Osteocyte (in vitro differentiated cells): ENCODE results near the gene SEPTIN2. TPM values are rescaled to one million over a fixed set of nuclear protein-coding genes. Genes with fewer than 3 reads are reported as not detected.
"Not testable (repeated sequence)": the region's sequence is repeated elsewhere in the genome, so short reads cannot be mapped to it uniquely, and the experiment has no call there.

Source experiments
- DNase-seq: peaks from one replicate; pipeline ENCODE4 v3.0.0; 2021; ENCODE audit warnings: mixed read lengths; ENCODE audit not compliant: unreplicated experiment; ENCODE audit errors: extremely low spot score
- H3K27ac Mint-ChIP-seq: one replicate; pipeline ENCODE4 v1.8.0; 2021; ENCODE audit warnings: mild to moderate bottlenecking, mixed read lengths; ENCODE audit not compliant: unreplicated experiment
- H3K27me3 Mint-ChIP-seq: one replicate; pipeline ENCODE4 v1.8.0; 2021; ENCODE audit warnings: mixed read lengths; ENCODE audit not compliant: unreplicated experiment
- H3K36me3 Mint-ChIP-seq: one replicate; pipeline ENCODE4 v1.8.0; 2021; ENCODE audit warnings: mixed read lengths; ENCODE audit not compliant: unreplicated experiment
- H3K4me1 Mint-ChIP-seq: one replicate; pipeline ENCODE4 v1.8.0; 2021; ENCODE audit warnings: mixed read lengths; ENCODE audit not compliant: unreplicated experiment
- H3K4me3 Mint-ChIP-seq: one replicate; pipeline ENCODE4 v1.8.0; 2021; ENCODE audit warnings: mild to moderate bottlenecking, moderate library complexity, mixed read lengths; ENCODE audit not compliant: unreplicated experiment
- H3K9me3 Mint-ChIP-seq: one replicate; pipeline ENCODE4 v1.8.0; 2021; ENCODE audit warnings: mixed read lengths; ENCODE audit not compliant: unreplicated experiment
- CTCF ChIP-seq: fragments of 200-600 bp; sonication (generic); IDR thresholded peaks from 2 replicates; pipeline ENCODE4 v1.5.0; 2021; ENCODE audit warnings: antibody characterized with exemption, mild to moderate bottlenecking, moderate library complexity
- total RNA-seq: library from RNA; stranded (reverse); gene quantifications from 2 replicates; pipeline ENCODE4 v1.2.1, GENCODE V29; 2021

The SEPTIN2 gene
- total RNA-seq, 1 donor from 2014 or later, result 547 TPM

GRCh38 chr2:241273210-241274020 is 42.3 kb upstream of the SEPTIN2 start:
- Mint-ChIP-seq H3K4me1 (peaks cover 37% of the 10 kb centered on the region), H3K9me3 (peaks cover 11% of the 10 kb centered on the region), H3K4me3 (peak overlapping the region; percentile 70), H3K27ac (peak overlapping the region; percentile 79), H3K27me3 (no peaks in the 10 kb centered on the region), H3K36me3 (peaks cover 9% of the 10 kb centered on the region)
- DNase-seq, result no peak
- no peak for TF ChIP-seq CTCF

GRCh38 chr2:241274127-241274526 is 41.6 kb upstream of the SEPTIN2 start:
- Mint-ChIP-seq H3K4me1 (peaks cover 30% of the 10 kb centered on the region), H3K27ac (peak overlapping the region; percentile 79), H3K27me3 (no peaks in the 10 kb centered on the region), H3K4me3 (no peak overlapping the region), H3K36me3 (peaks cover 9% of the 10 kb centered on the region), H3K9me3 (peaks cover 11% of the 10 kb centered on the region)
- DNase-seq, result no peak
- no peak for TF ChIP-seq CTCF

- Mint-ChIP-seq H3K9me3 (peaks cover 11% of the 10 kb centered on the region), H3K36me3 (peaks cover 9% of the 10 kb centered on the region), H3K4me1 (peaks cover 25% of the 10 kb centered on the region), H3K4me3 (no peak overlapping the region), H3K27me3 (no peaks in the 10 kb centered on the region), H3K27ac (no peak overlapping the region)
- DNase-seq, result no peak
- TF ChIP-seq CTCF, result no peak
Observed at GRCh38 chr2:241275504-241275903, 40.2 kb upstream of the SEPTIN2 start.

GRCh38 chr2:241275910-241276309 is 39.8 kb upstream of the SEPTIN2 start:
- Mint-ChIP-seq H3K27ac (no peak overlapping the region), H3K4me3 (no peak overlapping the region), H3K9me3 (peaks cover 11% of the 10 kb centered on the region), H3K4me1 (peaks cover 21% of the 10 kb centered on the region), H3K27me3 (no peaks in the 10 kb centered on the region), H3K36me3 (peaks cover 9% of the 10 kb centered on the region)
- no peak for TF ChIP-seq CTCF
- DNase-seq, result no peak

GRCh38 chr2:241278306-241278705 is 37.4 kb upstream of the SEPTIN2 start:
- Mint-ChIP-seq H3K9me3 (peaks cover 11% of the 10 kb centered on the region), H3K36me3 (peaks cover 13% of the 10 kb centered on the region), H3K4me1 (peaks cover 13% of the 10 kb centered on the region)
- H3K27me3 Mint-ChIP-seq, DNase-seq, H3K27ac Mint-ChIP-seq, H3K4me3 Mint-ChIP-seq: not testable (repeated sequence)
